ENCODE data around the gene USP38.
A peak's percentile ranks its signal among the peaks of the same experiment; 100 is the strongest.
"Not testable (repeated sequence)": the region's sequence is repeated elsewhere in the genome, so short reads cannot be mapped to it uniquely, and the experiment has no call there.

Gene USP38, protein sequence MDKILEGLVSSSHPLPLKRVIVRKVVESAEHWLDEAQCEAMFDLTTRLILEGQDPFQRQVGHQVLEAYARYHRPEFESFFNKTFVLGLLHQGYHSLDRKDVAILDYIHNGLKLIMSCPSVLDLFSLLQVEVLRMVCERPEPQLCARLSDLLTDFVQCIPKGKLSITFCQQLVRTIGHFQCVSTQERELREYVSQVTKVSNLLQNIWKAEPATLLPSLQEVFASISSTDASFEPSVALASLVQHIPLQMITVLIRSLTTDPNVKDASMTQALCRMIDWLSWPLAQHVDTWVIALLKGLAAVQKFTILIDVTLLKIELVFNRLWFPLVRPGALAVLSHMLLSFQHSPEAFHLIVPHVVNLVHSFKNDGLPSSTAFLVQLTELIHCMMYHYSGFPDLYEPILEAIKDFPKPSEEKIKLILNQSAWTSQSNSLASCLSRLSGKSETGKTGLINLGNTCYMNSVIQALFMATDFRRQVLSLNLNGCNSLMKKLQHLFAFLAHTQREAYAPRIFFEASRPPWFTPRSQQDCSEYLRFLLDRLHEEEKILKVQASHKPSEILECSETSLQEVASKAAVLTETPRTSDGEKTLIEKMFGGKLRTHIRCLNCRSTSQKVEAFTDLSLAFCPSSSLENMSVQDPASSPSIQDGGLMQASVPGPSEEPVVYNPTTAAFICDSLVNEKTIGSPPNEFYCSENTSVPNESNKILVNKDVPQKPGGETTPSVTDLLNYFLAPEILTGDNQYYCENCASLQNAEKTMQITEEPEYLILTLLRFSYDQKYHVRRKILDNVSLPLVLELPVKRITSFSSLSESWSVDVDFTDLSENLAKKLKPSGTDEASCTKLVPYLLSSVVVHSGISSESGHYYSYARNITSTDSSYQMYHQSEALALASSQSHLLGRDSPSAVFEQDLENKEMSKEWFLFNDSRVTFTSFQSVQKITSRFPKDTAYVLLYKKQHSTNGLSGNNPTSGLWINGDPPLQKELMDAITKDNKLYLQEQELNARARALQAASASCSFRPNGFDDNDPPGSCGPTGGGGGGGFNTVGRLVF

DNA sequence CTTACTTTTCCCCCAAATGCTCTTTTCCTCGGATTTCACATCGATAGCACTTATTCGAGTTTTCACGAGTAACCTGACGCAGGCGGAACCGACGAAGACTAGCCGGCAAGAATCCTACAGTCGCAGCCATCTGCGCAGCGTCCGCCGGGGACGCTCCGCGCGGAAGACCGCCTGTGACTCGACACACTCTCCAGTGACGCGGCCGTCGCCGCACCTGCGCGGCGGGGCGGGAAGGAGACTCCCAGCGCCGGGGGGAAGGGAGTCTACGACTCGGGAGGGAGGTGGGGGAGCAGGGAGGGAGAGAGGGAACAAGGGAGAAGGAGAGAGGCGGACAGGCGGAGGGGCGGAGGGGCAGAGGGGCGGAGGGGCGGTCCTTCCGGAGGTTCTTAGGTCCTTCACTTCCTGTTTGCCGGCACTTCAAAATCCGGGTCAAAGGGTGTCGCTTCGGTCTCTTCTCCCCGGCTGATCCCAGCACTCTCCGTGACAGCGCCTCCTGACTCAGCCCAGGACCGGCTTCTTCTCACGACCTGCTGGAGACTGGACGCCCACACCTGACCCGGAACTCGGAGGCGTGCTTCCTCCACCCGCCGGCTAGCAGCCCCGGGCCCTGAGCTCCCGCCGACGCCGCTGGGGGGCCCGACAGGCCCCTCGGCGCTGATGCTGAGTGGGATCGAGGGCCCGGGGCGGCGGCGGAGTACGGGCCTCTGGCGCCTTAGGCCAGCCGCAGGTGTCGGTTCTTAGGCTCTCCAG is at the start of gene USP38:
USP38 (plus strand) TSS at position 415 of the 750 bp plus-strand sequence. CDS start 534 bp downstream, outside the sequence.
- DNase-seq (ENCODE audit: low read depth in 1 of 2, low spot score in 1 of 2): peak; percentile 71 to 74

DNA sequence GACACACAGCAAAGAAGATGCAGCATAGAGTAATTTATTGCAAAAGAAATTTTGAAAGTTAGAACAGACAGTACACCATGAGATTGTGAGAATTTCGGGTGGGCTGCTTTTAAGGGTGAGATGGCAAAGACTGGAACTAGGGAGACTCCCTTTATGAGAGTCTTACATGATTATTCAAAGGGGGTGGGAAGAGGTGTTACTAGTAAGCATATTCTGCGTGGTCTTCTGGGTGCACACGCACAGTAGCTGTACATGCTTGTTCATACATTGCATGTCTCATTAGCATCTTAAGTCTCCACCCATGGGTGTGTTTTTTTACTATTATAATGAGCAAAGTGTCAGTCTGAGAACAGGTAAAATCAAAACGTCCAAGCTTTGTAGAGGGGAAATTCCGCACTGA is 49.4 kb upstream of the USP38 start:
- DNase-seq (ENCODE audit: low read depth in 1 of 2, low spot score in 1 of 2): no peak

DNA sequence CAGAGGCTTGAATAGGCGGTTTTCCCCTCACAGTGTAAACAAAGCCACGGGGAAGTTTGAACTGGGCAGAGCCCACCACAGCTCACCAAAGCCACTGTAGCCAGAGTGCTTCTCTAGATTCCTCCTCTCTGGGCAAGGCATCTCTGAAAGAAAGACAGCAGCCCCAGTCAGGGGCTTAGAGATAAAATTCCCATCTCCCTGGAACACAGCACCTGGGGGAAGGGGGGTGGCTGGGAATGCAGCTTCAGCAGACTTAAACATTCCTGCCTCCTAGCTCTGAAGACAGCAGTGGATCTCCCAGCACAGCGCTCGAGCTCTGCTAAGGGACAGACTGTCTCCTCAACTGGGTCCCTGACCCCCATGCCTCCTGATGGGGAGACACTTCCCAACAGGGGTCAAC is 44.0 kb upstream of the USP38 start:
- no peak for DNase-seq (ENCODE audit: low read depth in 1 of 2, low spot score in 1 of 2)

DNA sequence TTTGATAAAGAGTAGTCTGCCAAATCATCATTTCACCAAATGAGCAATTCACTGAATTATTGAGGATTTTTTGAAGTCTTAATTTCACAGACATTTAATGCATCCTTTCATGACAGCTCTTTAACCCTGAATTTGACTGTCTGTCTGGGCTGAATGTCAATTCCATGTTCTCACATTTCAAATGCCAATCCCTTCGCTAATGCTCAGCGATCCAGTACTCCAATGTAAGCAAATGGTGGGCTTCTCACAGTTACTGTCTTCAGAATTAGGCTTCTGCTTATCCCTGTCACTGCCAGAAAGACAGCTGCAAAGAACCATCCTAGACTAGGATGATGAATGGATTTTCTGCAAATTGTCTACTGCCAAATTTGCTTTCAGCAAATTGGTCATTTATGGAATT is 36.2 kb upstream of the USP38 start:
- DNase-seq (ENCODE audit: low read depth in 1 of 2, low spot score in 1 of 2): no peak

DNA sequence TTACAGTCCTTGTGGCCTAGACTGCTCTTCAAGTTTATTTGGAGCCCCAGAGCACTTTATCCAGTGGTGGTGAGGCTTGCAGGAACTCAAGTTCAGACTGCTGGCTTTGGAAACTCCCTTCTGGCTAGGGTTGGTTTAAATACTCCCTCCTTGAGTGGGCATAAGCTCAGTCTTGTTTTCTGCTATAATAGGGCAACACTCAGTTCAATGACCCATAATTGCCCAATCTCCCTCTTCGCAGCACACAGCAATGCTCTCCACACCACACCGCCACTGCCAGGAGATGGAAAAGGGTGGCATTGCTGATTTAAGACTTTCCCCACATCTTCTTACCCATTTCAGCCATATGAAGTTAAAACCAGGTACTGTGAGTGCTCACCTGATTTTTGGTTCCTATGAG is 27.9 kb upstream of the USP38 start:
- no peak for DNase-seq (ENCODE audit: low read depth in 1 of 2, low spot score in 1 of 2)

DNA sequence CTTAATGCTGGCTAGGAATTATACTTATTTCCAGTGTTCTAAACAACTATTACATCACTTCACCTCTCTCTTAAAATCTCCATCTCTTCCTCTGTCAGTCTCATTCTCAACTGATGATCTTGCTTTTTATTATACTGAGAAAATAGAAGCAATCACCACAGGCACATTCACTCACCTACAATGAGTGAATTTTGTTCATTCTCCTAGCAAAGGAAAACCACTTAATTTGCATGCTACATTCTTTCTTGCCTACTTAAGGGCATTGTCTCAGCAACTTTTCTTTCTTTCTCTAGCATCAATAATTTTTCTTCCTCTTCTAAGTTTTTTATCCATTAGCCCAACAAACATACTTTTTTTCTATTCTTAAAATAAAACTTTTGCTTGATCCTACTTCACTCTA is 21.1 kb upstream of the USP38 start:
- DNase-seq (ENCODE audit: low read depth in 1 of 2, low spot score in 1 of 2): no peak

DNA sequence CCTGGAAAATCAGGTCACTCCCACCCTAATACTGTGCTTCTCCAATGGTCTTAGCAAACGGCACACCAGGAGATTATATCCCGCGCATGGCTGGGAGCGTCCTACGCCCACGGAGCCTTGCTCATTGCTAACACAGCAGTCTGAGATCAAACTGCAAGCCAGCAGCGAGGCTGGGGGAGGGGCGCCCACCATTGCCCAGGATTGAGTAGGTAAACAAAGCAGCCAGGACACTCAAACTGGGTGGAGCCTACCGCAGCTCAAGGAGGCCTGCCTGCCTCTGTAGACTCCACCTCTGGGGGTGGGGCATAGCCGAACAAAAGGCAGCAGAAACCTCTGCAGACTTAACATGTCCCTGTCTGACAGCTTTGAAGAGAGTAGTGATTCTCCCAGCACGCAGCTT is 18.0 kb upstream of the USP38 start:
- DNase-seq (ENCODE audit: low read depth in 1 of 2, low spot score in 1 of 2): not testable (repeated sequence)

DNA sequence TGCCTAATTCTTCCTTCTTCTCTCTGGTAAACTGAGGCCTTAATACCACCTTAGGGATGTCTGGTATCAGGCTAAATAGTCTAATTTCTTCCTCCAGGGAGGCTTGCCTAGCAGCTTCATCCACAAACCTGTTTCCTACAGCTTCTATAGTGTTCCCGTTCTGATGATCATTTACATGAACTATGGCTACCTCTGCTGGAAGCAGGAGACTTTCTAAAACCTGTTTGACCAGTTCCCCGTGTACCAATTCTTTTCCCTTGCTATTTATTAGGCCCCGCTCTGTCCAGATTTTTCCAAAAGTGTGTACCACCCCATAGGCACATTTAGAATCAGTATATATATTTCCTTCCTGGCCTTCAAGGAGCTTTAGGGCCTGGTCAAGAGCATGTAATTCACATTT is 5.8 kb upstream of the USP38 start:
- no peak for DNase-seq (ENCODE audit: low read depth in 1 of 2, low spot score in 1 of 2)

DNA sequence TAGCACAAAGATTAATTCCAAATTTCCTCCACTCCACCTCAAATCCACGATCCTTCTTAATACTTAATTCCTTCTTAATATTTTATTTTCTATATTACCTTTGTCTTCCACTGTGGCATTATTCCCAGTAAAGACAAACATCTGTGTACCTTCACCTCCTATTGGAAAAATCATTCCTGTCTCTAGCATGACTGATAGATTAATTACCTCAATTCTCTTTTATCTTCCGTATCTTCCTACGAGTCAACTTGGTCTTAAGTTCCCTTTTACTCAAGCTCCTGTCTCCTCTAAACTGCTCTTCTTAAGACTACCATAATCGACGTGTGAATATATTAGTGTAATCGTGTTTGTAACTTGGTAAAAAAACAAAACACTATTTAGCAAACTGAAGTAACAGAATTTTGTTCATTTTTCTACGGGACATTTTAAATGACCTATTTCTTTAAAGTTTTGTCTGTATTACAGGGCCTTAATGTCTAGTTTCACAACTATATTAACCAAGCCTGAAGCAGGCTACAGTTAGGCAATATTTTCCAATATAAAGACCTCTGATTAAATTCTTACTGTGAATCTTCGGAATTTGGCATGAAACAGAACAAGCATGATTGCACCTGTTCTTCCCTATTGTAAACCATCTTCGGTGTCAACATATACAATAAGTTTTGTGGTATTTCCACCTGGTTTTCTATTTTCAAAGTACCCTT is 1.1 kb upstream of the USP38 start:
- no peak for DNase-seq (ENCODE audit: low read depth in 1 of 2, low spot score in 1 of 2)

DNA sequence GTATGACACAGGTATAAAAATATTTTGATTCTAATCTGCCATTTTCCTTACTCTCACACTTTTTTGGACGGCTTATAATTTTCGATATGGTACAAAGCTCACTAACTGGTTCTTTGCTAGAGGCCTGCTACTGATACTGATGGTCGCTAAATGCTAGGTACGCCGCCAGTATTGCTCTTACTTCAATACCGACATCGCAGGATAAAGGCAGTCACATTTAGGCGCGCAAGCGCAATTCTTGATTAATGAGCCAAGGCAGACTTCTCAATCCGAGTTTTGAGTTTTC is 557 bp upstream of the USP38 start:
- no peak for DNase-seq (ENCODE audit: low read depth in 1 of 2, low spot score in 1 of 2)

DNA sequence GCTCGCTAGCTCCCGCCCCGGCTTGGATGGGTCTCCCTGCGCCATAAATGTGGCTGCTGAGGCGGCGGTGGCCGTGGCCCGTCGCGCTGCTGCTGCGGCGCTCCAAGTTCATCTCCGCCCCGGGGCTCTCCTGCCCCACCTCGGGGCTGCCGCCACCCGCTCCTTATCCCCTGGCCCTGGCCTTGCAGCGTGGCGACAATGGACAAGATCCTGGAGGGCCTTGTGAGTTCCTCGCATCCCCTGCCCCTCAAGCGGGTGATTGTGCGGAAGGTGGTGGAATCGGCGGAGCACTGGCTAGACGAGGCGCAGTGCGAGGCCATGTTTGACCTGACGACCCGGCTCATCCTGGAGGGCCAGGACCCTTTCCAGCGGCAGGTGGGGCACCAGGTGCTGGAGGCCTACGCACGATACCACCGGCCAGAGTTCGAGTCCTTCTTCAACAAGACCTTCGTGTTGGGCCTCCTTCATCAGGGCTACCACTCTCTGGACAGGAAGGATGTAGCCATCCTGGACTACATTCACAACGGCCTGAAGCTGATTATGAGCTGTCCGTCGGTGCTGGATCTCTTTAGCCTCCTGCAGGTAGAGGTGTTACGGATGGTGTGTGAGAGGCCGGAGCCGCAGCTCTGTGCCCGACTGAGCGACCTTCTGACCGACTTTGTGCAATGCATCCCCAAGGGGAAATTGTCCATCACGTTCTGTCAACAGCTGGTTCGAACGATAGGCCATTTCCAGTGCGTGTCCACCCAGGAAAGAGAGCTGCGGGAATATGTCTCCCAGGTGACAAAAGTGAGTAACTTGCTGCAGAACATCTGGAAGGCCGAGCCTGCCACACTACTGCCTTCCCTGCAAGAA is 763 bp downstream of the USP38 start:
- no peak for DNase-seq (ENCODE audit: low read depth in 1 of 2, low spot score in 1 of 2)

DNA sequence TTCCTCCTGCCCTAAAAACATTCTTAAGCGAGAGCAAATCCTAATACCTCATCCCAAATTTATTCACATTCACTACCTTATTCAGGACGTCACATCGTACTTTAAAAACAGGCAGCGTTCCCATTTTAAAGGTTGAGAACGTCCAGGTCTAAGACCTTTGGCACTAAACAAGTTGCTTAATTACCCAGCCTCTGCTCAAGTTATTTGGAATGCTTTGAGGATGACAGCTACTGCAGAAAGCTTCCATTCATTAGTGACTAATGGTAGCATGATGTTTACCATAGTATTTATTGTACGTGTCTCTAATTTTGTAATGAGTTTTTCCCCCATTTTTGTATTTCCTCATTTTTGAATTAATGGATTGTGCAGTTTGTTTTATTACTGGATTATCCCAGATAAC is 1.5 kb downstream of the USP38 start:
- DNase-seq (ENCODE audit: low read depth in 1 of 2, low spot score in 1 of 2): no peak

DNA sequence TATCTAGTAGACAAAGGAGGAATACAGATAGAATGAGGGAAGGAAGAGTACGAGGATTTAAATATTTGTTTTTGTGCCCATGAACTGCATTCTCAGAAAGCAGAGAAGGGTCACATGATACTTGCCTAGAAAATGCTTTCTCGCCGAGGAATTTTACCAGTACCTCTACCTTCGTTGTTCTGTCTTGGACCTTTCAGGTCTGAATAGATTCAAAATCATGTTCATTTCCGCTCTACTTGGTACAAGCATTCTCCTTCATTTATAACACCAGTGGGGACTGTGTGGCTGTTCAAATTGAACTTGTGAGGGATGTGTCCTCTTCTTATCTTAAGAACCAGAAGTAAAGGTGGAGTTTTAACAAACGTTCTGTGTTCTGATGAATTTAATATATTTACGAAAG is 1.9 kb downstream of the USP38 start:
- no peak for DNase-seq (ENCODE audit: low read depth in 1 of 2, low spot score in 1 of 2)

DNA sequence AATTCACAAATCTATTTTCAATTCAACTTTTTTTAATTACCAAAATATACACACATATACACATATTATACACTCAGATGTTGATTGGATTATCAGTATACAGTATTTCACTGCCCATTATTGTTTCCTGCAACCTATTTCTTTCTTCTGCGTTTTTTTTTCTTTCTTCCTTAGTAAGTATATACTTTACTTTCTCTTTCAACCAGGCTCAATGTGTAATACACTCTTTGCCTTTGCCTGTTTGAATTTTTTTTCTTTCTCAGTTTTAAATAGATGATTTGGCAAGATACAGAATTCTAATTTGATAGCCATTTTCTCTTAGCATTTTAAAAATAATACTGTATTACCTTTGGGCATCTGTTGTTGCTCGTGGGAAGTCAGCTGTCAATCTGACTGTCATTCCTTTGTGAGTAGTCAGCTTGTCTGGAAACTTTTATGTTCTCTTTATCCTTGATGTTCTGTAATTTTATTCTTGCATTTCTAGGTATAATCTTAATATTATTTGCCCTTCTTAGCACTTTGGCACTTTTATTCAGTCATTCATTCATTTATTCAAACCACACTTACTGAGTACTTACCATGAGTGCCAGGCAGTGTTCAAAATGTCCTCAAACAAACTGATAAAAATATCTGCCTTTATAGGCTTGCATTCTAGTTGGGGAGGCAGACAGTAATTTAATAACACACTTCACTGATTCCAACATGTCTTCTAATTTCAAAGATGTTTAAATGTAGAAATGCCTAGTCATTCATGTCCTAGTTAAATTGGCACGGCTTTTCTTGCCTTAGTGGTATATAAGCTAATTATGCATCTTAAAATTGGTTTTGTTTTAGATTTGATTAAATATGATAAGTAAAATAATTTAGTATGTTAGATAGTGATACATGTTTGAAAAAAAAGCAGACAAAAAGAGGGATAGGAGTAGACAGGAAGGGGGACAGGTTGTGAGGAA is 3.7 kb downstream of the USP38 start:
- DNase-seq (ENCODE audit: low read depth in 1 of 2, low spot score in 1 of 2): no peak

DNA sequence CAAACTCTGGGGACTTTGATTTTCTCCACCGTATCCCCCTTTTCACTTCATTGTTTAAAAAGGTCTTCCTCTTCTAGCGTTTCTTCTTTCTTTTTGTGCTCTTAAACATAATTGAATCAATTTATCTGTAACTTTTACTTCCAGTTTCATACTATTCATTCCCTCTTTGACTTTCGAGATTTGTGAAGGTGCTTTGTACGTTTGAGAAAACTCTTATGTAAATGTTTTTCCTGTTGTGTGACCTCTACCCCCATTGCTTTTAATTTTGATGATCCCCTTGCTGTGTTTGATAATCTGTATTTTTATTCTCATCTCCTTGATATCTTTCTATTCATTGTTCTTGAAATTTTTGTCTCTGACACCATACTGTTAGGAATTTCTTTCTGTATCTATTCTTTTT is 4.8 kb downstream of the USP38 start:
- no peak for DNase-seq (ENCODE audit: low read depth in 1 of 2, low spot score in 1 of 2)

DNA sequence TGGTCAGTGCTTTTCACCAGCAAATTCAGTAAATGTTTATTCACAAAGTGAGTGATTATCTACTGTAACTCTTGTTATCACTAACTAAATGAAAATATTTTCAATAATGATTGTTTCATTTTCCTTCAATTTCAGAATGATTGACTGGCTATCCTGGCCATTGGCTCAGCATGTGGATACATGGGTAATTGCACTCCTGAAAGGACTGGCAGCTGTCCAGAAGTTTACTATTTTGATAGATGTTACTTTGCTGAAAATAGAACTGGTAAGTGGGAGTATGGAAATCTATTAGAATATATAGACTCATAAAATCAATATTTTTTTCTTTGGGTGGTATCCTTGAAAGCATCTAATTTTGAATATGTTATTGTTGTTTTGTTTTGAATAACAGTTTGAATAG is 10.9 kb downstream of the USP38 start:
- no peak for DNase-seq (ENCODE audit: low read depth in 1 of 2, low spot score in 1 of 2)

DNA sequence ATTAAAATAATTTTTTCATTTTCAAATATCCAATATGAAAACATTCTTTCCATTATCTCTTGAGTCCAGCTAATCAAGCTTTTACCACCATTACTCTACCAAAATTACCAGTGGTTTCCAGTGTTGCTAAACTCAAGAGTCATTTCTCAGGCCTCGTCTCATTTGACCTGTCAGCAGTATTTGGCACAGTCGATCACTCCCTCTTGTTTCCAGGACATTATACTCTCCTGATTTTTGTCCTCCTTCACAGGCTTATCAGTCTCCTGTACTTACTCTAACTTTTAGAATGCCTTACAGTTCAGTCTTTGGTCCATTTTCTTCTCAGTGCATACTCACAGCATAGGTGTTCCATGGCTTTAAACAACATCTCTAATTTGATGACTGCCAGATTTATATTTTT is 11.6 kb downstream of the USP38 start:
- no peak for DNase-seq (ENCODE audit: low read depth in 1 of 2, low spot score in 1 of 2)

DNA sequence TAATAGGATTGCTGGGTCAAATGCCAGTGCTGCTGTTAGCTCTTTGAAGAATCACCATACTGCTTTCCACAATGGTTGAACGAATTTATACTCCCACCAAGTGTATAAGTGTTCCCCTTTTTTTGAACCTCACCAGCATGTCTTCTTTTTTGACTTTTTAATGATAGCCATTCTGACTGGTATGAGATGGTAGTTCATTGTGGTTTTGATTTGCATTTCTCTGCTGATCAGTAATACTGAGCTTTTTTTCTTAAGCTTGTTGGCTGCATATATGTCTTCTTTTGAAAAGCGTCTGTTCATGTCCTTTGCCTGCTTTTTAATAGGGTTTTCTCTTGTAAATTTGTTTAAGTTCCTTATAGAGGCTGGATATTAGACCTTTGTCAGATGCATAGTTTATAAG is 14.8 kb downstream of the USP38 start:
- DNase-seq (ENCODE audit: low read depth in 1 of 2, low spot score in 1 of 2): no peak

DNA sequence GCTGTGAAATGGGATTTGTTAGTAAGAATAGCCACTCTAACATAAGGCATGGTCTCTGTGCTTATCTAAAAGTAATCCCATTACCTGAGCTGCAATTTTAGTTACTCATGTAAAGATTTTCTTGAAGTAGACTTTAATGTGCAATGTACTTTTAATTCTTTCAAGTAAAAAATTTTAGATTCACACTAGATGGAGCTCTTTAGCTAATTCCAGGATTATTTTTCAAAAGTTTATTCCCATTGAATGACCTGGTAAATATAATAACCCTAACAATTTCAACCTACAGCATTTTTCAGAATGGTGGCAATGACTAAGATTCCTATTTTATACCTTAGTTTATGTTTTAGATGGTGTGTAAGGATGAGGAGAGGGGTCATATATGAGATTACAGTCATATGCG is 18.1 kb downstream of the USP38 start:
- DNase-seq (ENCODE audit: low read depth in 1 of 2, low spot score in 1 of 2): no peak
